HG03103 (cell line): Measurements from ENCODE around the gene ANKS1B.
"Not testable (repeated sequence)": the region's sequence is repeated elsewhere in the genome, so short reads cannot be mapped to it uniquely, and the experiment has no call there.

ENCODE experiments used
- ATAC-seq: cut with Tn5 transposase; IDR thresholded peaks from one replicate; pipeline ENCODE4 v1.9.1; 2021; ENCODE audit warnings: low read depth; ENCODE audit not compliant: unreplicated experiment

The ANKS1B gene

DNA sequence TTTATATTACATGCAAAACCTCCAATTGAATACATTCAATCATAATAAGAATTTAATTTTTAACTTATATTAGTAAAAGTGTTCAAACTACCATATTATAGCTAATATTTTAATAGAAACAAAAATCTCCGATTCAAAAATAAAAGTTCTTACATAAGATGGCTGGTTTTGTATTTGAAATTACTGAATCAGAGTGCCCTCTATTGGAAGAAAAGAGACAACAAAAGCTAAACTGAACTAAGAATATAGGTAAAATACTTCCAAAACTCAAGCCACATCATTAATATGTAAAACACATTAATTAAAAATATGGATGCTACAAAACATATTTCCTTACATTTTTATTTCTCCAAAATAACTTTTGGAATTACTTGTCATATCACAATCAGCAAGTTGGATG is 216.9 kb downstream of the ANKS1B start:
- no peak for ATAC-seq

DNA sequence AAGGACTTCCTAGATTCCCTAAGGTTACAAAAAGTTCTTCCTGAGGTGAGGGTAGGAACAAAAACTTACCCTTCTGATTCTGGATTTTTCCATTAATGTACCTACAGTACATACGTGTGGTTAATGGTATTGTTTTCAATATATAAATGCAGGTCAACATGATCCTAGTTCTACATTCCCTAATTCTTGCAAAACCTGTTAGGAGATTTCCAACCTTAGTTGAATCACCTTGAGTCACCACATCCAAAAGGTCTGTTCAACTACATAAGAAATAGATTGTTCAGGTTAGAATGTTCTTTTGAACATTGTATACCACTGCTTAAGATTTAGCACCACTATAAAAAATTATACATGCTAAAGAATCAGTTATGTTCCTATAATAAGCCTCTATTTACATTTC is 218.3 kb downstream of the ANKS1B start:
- no peak for ATAC-seq

- ATAC-seq, result no peak
These were observed 219.1 kb downstream of the ANKS1B start for GRCh38 chr12:99765469-99766114.

- no peak for ATAC-seq
These were observed 225.3 kb downstream of the ANKS1B start for GRCh38 chr12:99759444-99759843.

DNA sequence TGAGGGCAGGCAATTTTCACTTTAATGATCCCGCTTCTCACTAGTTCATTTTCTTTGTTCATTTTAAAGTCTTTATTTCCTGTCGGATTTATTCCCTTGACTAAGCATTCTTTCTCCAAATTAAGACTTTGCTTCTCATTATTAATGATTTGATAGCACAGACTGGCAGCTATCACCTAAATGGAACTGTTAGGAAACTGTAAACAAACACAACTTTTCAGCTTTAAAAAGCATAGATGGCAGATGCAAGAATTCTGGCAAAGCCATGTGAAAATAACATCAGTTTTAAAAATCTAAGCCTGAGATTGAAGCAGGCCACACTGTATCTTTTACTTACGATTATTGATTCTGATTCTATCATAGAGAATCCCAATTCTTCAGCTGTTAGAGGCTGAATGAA is 225.7 kb downstream of the ANKS1B start:
- no peak for ATAC-seq

DNA sequence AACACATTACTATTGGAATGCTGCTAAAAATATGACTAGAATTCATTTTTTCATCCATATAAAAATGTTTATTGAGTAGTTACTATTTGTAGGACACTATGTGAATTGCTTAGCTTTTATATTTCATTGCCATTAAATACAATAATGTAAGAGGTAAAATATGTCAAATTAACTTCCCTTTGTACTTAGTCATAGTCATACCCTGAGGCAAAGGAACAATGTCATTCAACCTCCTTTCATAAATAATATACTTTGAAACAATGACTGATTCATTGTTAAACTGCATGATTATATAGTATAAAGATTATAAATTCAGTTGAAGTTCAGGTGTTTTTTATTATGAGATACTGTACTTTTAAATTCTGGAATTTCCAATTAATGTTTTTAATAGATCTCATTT is 232.0 kb downstream of the ANKS1B start:
- ATAC-seq, result no peak

GRCh38 chr12:99746538-99746937 is 238.2 kb downstream of the ANKS1B start:
- ATAC-seq, result no peak

GRCh38 chr12:99745895-99746294 is 238.8 kb downstream of the ANKS1B start:
- no peak for ATAC-seq

- no peak for ATAC-seq
These were observed 239.6 kb downstream of the ANKS1B start for GRCh38 chr12:99745121-99745520.

GRCh38 chr12:99736760-99737269 is 247.9 kb downstream of the ANKS1B start:
- ATAC-seq, result no peak

GRCh38 chr12:99732131-99732530 is 252.6 kb downstream of the ANKS1B start:
- ATAC-seq, result no peak

DNA sequence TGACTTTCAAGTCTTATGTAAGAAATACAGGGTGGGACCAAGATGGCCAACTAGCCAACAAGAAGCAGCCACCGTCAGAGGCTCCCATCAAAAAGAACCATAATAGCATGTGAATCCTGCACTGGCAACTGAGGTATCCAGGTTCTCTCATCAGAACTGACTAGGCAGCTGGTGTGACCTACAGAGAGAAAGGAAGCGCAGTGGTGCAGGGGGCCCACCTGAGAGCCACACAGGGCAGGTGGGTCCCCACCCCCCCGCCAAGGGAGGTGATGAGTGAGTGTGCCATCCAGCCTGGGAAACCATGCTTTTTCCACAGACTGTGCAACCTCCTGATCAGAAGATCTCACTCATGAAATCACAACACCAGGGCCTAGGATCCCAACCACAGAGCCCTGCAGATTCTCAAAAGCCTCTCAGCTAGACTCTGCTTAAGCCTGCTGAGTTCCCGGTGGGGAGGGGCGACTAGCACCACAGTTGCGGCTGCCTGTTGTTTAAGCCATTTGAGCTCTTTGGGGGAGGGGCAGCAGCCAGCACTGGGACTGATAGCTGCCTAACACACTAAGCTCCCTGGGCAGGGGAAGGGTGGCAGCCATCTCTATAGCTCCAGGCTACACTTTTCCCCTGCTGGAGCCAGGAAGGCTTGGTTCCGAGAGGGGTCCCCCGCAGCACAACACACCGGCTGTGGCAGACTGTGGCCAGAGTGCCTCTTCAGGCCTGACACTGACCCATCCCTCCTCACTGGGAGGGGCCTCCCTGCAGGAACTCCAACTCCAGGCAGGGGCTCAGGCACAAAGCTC is 261.8 kb downstream of the ANKS1B start:
- ATAC-seq, result no peak

DNA sequence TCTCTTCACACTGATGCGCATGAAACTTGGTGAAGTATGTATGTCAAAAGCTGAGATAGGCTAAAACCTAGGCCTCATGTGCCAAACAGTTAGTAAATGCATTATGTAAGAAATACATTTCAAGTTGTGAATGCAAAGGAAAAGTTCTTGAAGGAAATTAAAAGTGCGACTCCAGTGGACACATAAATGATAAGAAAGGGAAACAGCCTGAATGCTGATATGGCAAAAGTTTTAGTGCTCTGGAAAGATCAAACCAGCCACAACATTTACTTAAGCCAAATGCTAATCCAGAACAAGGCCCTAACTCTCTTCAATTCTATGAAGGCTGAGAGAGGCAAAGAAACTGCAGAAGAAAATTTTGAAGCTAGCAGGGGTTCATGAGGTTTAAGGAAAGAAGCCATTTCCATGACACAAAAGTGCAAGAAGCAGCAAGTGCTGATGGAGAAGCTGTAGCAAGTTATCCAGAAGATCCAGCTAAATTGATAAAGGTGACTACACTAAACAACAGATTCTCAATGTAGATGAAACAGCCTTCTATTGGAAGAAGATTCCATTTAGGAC is 262.9 kb downstream of the ANKS1B start:
- ATAC-seq, result no peak

DNA sequence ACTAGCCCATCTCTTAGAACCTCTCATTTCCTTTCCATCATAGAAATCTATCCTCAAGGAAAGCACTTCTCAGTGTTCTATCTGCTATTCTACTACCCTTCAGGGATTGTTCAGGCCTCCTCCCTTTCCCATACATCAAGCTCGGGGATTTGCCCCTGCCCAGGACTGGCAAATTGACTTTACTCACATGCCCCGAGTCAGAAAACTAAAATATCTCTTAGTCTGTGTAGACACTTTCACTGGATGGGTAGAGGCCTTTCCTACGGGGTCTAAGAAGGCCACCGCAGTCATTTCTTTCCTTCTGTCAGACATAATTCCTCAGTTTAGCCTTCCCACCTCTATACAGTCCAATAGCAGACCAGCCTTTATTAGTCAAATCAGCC is 264.7 kb downstream of the ANKS1B start:
- not testable (repeated sequence) for ATAC-seq

- ATAC-seq, result not testable (repeated sequence)
These were observed 265.2 kb downstream of the ANKS1B start for GRCh38 chr12:99719411-99720082.

DNA sequence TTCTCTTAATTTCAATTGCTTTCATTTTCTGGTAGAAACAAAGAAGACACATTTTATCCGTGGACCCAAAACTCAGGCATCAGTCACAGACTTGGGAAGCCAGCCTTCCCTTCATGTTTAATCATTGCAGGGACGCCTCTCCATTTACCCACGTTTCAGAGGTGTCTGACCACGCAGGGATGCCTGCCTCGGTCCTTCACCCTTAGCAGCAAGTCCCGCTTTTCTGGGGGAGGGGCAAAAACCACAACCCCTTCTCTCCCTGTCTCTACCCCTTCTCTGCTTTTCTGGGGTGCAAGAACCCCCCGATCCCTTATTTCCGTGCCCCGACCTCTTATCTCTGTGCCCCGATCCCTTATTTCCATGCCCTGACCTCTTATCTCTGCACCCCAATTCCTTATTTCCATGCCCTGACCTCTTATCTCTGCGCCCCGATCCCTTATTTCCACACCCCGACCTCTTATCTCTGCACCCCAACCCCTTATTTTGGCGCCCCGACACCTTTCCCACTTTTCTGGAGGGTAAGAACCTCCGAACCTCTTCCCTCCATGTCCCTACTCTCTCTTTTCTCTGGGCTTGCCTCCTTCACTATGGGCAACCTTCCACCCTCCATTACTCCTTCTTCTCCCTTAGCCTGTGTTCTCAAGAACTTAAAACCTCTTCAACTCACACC is 268.8 kb downstream of the ANKS1B start:
- not testable (repeated sequence) for ATAC-seq

- not testable (repeated sequence) for ATAC-seq
These were observed 269.8 kb downstream of the ANKS1B start for GRCh38 chr12:99714921-99715320.

DNA sequence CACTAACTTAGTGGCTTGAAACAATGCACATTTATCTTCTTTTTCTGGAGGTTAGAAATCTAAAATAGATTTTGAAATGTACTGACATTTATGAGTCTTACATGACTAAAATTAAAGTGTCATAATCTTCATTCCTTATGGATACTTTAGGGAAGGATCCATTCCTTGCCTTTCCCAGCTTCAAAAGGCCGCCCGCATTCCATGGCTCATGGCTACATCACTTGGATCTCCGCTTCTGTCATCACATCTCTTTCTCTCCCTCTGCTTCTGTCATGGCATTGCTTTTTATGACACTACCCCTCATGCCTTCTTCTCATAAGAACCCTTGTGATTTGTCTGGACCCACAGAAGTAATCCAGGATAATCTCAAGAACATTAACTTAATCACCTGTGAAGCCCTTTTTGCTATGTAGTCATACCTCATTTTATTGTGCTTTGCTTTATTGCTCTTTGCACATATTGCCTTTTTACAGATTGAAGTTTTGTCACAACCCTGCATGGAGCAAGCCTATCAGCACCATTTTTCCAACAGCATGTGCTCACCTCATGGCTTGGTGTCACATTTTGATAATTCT is 270.7 kb downstream of the ANKS1B start:
- ATAC-seq, result no peak

DNA sequence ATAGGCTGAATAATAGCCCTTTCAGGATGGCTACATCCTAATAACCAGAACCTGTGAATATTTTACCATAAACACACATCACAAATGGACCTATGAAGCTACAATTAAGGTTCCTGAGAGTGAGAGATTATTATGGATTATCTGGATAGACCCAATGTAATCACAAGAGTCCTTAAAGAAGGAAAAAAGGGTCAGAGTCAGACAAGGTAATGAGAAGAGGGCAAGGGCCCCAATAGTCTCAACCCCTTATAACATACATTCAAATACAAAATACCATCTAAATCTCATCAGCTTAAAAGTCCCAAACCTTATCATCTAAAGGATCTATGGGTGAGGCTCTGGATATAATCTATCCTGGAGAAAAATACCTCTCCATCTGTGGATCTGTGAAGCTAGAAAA is 272.5 kb downstream of the ANKS1B start:
- no peak for ATAC-seq

DNA sequence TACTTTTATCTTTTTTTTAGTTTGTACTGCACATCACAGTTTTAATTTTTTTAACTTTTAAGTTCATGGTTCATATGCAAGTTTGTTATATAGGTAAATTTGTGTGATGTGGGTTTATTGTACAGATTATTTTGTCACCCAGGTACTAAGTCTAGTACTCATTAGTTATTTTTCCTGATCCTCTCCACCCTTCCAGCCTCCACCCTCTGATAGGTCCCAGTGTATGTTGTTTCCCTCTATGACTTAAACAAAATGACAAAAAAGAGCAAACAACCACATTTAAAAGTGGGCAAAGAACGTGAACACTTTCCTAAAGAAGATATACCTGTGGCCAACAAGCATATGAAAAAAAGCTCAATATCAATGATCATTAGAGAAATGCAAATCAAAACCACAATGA is 273.5 kb downstream of the ANKS1B start:
- no peak for ATAC-seq
